Measurements from ENCODE around the gene FGR. TPM values are rescaled to one million over a fixed set of nuclear protein-coding genes. Genes with fewer than 3 reads are reported as not detected.

The FGR gene
- total RNA-seq, 4 donors from 2014 or later = 4.3 to 9.8 (median 5.2) TPM

DNA sequence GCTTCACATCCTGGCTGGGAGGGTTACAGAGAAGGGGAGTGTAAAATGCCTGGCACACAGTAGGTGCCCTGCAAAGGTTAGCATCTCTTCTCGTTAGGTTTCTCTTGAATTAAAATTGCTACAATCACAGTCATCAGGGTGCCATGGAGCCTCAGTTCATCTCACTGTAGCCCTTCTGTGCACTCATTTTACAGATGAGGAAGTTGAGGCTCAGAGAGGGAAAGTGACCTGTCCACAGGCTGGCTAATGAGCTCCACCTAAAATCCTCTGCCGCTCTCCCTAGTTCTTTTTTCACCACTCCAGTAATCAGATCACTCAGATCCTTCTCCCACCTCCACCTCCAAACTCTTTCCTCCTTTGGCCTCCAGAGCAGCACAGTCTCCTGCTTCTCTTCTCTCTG lies 17.6 kb downstream of the FGR start:
- 87 to 94% methylated on average over 2 of the region's 2 CpGs for WGBS, 2 donors

DNA sequence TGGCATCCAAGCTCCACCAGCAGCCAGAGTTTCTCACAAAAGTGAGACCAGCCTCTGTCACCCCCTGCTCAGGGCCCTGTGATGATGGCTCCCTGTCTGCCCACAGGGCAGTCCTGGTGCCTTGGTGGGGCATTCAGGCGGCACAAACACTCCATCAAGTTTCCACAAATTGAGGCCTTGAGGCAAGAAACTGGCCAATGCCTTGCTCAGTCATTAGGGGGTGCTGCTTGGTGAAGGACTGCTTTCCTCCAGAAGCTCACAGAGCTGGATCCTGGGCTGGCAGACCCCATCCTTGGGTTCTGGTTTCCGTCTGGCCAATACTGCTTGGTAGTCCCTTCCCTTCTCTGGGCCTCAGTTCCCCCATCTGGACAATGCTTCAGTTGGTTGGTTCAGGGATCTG lies 18.5 kb downstream of the FGR start:
- intact Hi-C loops (cut with DNase I; ENCODE audit: low total_unique reads) = no loop called here
- no peak for TF ChIP-seq POLR2A (IDR thresholded peaks at IDR 0.05)
- TF ChIP-seq, protein P1, sequence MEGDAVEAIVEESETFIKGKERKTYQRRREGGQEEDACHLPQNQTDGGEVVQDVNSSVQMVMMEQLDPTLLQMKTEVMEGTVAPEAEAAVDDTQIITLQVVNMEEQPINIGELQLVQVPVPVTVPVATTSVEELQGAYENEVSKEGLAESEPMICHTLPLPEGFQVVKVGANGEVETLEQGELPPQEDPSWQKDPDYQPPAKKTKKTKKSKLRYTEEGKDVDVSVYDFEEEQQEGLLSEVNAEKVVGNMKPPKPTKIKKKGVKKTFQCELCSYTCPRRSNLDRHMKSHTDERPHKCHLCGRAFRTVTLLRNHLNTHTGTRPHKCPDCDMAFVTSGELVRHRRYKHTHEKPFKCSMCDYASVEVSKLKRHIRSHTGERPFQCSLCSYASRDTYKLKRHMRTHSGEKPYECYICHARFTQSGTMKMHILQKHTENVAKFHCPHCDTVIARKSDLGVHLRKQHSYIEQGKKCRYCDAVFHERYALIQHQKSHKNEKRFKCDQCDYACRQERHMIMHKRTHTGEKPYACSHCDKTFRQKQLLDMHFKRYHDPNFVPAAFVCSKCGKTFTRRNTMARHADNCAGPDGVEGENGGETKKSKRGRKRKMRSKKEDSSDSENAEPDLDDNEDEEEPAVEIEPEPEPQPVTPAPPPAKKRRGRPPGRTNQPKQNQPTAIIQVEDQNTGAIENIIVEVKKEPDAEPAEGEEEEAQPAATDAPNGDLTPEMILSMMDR (IDR thresholded peaks at IDR 0.05) = no peak
- H3K4me3 ChIP-seq (ENCODE audit: low read depth, poor library complexity, severe bottlenecking) = no peak overlapping the region
- no peak for DNase-seq (ENCODE audit: low spot score in 2 of 2)
- WGBS, 2 donors = 91 to 95% methylated on average over 2 of the region's 2 CpGs

More for the DNA sequence above, 17.6 kb downstream of the FGR start:
- no peak for DNase-seq (ENCODE audit: low spot score in 2 of 2)
- no peak overlapping the region for H3K4me3 ChIP-seq (ENCODE audit: low read depth, poor library complexity, severe bottlenecking)
- TF ChIP-seq POLR2A (IDR thresholded peaks at IDR 0.05) = no peak
- intact Hi-C loops (cut with DNase I; ENCODE audit: low total_unique reads) = no loop called here

DNA sequence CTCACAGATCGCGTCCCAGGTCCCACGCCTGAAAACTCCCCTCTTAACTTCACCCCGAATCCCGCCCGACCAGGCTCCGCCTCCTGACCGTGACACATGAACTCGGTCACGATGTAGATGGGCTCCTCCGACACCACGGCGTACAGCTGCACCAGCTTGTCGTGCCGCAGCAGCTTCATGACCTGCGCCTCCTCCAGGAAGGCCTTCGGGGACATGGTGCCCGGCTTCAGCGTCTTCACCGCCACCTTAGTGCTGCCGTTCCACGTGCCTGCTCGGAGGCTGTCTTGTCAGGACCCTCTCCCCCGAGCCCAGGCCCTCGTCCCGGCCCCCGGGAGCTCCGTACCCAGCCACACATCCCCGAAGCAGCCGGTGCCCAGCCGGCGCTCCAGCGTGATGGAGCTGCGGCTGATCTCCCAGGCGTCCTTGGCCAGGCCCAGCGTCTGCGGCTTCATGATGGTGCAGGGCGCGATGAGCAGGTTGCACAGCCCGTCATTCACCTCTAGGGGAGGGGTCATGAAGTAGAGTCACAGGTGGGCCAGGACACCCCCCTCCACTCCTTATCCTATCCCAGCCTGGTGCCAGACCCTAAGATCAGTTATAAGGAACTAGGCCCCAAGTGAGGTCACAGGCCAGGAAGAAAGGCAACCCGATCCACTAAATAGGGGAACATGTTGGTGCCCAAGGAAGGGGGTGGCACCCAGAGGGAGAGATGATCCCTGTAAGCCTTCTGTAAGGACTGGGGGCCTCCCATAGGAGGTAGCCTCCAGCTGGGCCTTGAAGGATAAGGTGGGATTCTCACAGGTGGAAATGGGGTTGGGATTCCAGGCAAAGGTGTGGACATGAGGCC lies 19.4 kb downstream of the FGR start:
- TF ChIP-seq, protein P1 (IDR thresholded peaks at IDR 0.05) = no peak
- no peak for TF ChIP-seq POLR2A (IDR thresholded peaks at IDR 0.05)
- intact Hi-C loops (cut with DNase I; ENCODE audit: low total_unique reads) = no loop called here
- whole genome bisulfite sequencing, 2 donors = 87% methylated on average over 41 of the region's 41 CpGs
- no peak for DNase-seq (ENCODE audit: low spot score in 2 of 2)
- H3K4me3 ChIP-seq (ENCODE audit: low read depth, poor library complexity, severe bottlenecking) = no peak overlapping the region

DNA sequence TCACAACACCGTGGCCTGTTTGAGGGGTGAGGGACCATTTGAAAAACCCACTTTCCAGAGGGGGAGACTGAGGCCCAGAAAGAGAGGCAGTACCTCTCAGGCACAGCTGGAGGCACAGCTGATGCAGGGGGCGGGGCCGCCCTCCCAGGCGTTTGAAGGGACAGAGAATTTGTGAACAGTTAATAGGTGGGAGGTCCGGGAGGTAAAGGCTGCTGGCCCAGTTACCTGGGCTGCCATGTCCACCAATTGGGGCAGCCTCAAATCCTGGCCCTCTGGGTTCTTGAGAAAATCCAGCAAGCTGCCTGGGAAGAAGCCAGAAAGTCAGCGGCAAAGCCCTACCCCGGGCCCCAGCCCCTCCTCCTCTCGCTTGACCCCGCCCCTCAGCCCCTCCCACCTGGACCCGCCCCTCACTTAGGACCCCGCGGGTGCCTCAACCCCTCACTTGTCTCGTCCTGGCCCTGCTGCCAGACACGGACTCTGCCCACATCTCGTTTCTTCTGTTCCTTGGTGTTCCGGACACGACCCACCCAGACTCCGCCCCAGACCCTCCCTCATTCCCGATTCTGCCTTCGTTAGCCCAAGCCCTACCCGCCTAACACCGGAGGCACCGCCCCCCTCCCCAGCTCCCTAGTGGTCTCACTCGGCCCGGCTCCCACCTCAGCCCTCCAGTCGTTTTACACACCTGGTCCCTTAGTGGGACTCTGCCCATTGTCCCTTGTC lies 20.2 kb downstream of the FGR start:
- no peak for DNase-seq (ENCODE audit: low spot score in 2 of 2)
- no peak for TF ChIP-seq POLR2A (IDR thresholded peaks at IDR 0.05)
- TF ChIP-seq, protein P1 (IDR thresholded peaks at IDR 0.05) = no peak
- 37 to 38% methylated on average over 26 of the region's 26 CpGs for WGBS, 2 donors

DNA sequence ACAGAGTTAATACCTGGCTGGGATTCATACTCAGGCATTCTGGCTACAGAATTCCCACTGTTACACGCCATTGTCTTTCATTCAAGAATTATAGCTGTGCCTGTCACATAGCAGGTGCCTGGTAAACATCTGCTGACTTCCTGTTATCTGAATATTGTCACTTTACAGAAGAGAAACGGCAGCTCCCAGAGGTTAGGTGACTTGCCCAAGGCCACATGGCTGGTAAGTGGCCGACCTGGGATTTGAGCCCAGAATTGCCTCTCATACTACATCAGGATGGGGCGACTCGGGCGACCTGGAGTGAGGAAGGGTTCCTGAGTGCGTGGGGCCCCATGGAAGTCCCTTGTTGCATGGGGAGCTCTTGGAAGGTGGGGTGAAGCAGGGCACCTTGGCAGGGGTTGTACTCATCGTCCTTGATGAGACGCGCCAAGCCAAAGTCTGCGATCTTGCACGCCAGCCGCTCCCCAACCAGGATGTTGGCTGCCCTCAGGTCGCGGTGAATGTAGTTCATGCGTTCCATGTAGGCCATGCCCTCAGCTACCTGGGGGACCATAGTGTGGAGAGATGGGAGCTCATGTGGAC lies 20.9 kb downstream of the FGR start:
- no peak overlapping the region for H3K4me3 ChIP-seq (ENCODE audit: low read depth, poor library complexity, severe bottlenecking)
- 67 to 76% methylated on average over 16 of the region's 16 CpGs for WGBS, 2 donors

More for the DNA sequence above, 20.2 kb downstream of the FGR start:
- no peak overlapping the region for H3K4me3 ChIP-seq (ENCODE audit: low read depth, poor library complexity, severe bottlenecking)
- intact Hi-C loops (cut with DNase I; ENCODE audit: low total_unique reads) = no loop called here

More for the DNA sequence above, 20.9 kb downstream of the FGR start:
- no peak for TF ChIP-seq POLR2A (IDR thresholded peaks at IDR 0.05)
- TF ChIP-seq, protein P1 (IDR thresholded peaks at IDR 0.05) = no peak
- intact Hi-C loops (cut with DNase I; ENCODE audit: low total_unique reads) = no loop called here
- no peak for DNase-seq (ENCODE audit: low spot score in 2 of 2)

Data from lower leg skin (tissue), 4 donors.